ENCODE measurements around the gene NLRP13.

DNA sequence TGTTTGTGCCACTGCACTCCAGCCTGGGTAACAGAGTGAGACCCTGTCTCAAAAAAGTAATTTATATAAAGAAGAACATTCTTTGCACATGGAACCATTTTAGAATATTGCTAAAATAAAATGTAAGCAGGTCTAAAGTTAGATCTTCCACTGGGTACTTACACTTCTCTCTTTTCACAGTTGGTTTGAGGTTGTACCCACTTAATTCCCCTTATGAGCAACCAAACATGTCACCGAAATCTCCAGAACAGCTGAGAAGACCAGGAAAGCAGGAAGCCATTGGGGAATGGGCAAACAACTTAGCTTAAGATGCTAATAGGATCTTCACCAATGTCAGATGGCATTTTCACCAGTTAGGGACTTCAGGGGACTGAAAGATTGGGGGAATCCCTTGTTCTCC lies 77.0 kb downstream of the NLRP13 start:
- TF ChIP-seq, protein P1, sequence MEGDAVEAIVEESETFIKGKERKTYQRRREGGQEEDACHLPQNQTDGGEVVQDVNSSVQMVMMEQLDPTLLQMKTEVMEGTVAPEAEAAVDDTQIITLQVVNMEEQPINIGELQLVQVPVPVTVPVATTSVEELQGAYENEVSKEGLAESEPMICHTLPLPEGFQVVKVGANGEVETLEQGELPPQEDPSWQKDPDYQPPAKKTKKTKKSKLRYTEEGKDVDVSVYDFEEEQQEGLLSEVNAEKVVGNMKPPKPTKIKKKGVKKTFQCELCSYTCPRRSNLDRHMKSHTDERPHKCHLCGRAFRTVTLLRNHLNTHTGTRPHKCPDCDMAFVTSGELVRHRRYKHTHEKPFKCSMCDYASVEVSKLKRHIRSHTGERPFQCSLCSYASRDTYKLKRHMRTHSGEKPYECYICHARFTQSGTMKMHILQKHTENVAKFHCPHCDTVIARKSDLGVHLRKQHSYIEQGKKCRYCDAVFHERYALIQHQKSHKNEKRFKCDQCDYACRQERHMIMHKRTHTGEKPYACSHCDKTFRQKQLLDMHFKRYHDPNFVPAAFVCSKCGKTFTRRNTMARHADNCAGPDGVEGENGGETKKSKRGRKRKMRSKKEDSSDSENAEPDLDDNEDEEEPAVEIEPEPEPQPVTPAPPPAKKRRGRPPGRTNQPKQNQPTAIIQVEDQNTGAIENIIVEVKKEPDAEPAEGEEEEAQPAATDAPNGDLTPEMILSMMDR (IDR thresholded peaks at IDR 0.05) = no peak
- TF ChIP-seq POLR2A (IDR thresholded peaks at IDR 0.05) = no peak

All from vagina (tissue), 2 donors.